HG02642 (cell line): Measurements from ENCODE around the gene CFAP91.
"Not testable (repeated sequence)": the region's sequence is repeated elsewhere in the genome, so short reads cannot be mapped to it uniquely, and the experiment has no call there.

ENCODE experiments used
- ATAC-seq: cut with Tn5 transposase; IDR thresholded peaks from one replicate; pipeline ENCODE4 v1.9.1; 2021; ENCODE audit warnings: mild to moderate bottlenecking; ENCODE audit not compliant: unreplicated experiment, poor library complexity

Gene CFAP91

DNA sequence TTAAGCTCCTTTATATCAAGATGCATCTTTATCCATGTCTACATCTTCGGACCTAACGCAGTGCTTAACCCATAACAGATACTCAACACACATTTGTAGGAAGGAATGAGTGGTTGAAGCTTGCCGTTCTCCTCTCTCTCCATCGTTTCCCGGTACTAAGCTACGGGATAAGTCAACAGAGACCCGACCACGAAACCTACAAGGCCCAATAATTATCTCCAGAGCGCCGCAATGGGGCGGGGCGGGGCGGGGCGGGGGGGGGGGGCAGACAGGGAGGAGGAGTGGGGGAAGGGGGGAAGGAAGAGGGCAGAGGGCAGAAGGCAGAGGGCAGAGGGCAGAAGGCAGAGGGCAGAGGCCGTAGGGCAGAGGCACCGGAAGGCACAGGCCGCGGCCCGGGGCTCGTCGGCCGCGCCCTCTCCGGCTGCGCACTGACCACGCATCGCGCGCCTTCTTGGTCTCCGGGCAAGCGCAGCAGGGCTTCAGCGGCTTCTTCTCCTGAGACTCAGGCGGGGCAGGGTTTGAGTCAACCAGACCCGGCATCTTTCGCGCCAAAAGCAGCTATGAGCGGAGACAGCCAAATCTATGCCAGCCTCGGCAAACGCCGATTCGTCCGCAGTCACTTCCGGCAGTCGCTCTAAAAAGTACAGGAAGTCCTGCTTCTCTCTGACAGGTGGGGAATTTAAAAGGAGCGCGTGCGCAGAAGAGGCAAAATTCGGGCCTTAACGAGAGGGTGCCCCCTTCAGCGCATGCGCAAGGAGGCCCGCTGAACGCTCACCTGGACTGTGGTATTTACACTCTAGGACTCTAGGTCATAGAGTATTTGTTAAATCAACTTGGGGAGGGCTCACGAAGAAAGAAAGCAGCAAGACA is 25.8 kb upstream of the CFAP91 start, which contains the start of gene COX17:
TSS of gene COX17 (minus strand) at position 636 of the 870 bp plus-strand sequence. CDS start at position 540, 96 bp downstream.
- ATAC-seq, result peak; percentile 92

DNA sequence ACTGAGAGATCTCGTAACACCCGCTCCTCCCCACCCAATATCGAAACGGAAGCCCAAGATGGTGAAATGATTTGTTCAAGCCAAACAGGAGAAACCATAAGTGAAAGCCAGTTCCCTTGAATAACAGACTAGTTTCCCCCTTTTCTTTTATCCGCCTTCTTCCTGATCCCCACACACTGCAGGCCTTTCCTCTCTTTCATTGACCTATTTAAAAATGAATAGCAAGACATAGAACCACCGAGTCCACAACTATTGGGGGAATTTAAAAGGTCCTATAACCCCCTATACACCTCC is 25.2 kb upstream of the CFAP91 start:
- ATAC-seq, result no peak

DNA sequence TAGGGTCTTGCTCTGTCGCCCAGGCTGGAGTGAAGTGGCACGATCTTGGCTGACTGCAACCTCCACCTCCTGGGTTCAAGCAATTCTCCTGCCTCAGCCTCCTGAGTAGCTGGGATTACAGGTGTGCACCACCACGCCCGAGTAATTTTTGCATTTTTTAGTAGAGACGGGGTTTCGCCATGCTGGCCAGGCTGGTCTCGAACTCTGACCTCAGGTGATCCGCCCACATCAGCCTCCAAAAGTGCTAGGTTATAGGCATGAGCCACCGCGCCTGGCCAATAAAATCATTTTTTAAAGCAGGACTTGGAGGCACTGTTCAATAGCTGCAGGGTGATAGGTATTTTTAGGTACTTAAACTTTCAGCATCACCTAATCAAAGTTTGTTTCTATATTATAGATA is 24.6 kb upstream of the CFAP91 start:
- not testable (repeated sequence) for ATAC-seq

DNA sequence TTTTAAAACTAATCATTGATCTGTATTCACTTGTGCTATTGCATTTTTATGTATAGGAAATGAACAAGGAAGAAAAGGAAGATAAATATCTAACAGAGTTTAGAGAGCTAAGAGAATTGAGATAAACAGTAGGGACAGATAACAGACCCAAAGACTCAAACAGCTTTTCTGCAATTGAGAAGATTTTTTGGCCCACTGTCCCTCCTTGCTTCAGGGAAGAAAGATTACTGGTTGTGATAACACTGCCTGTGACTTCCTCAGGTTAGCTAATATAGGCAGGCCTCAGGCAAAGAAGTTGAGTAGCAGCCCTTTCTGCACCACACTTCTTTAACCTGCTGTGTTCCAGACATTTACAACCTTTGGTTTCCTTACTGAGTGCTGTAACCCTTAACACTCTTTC is 22.9 kb upstream of the CFAP91 start:
- no peak for ATAC-seq

DNA sequence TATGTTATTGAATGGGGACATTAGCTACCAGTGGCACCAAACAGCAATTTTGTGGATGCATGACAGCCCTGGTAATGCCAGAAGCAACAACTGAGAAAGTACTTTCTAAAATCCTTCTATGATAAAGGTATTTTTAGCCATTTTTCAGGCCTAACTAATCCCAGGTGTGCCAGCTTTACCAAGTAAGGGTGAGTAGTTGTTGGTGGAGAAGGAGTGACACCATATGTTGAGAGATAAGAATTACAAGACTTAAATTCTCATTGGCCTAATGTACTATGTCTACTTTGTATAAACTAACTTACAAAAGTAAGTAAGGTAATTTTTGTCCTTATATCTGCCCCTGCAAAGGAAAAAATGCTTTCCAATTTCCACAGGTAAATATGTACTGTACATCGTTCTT is 21.5 kb upstream of the CFAP91 start:
- ATAC-seq, result no peak

DNA sequence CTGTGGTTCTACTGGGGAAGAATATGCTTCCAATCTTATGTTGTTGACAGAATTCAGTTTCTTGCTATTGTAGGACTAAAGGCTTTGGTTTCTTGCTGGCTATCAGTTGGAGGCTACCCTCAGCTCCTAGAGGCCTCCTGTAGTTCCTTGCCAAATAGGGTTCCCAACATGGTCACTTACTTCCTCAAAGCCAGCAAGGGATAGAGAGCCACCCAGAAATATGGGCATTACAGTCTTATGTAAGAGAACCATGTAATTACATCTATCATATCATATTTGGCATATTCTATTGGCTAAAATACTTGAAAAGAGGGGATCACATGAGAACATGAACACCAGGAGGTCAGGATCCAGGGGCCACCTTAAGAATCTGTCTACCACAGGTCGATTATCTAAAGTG is 19.4 kb upstream of the CFAP91 start:
- ATAC-seq, result no peak

DNA sequence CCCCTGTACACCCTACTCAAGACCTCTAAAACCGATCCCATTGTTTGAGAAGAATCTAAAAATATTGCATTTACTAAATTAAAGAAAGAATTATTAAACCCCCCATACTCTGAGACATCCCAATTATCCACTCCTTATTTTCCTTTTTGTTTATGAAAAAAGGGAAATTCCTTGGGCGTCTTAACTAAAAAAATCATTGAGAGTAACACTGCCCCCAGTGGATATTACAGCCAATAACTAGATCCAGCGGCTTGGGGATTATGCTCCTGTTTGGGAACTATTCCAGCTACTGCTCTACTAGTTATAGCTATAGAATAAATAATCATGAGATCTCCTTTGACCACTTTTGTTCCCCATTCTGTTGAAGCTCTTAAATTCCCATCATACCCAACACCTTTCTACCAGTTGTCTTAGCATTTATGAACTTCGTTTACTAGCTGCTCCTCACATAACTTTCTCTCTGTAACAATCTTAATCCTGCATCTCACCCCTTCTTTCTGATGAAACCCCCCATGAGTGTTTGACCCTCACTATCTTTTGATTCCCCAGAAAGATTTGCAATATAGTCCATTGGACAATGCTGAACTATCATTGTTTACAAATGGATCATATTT is 12.7 kb upstream of the CFAP91 start:
- no peak for ATAC-seq

DNA sequence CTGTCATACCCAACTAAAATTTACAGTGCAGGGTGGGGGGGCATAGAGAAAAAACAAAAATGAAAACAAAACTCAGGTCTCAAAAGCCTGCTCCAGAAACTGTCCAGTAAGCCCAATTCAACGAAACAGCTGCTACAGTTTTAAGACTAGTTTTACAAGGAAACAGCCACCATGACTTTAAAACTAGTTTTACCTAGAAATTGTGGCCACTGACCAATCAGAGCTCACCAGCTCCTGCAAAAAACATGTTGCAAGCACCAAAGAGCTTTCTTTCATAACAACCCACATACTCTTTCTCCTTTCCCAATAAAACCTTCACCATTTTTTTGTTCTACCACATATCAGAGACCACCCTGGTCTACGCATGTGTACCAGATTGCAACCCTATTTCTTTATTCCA is 7.3 kb upstream of the CFAP91 start:
- ATAC-seq, result no peak

DNA sequence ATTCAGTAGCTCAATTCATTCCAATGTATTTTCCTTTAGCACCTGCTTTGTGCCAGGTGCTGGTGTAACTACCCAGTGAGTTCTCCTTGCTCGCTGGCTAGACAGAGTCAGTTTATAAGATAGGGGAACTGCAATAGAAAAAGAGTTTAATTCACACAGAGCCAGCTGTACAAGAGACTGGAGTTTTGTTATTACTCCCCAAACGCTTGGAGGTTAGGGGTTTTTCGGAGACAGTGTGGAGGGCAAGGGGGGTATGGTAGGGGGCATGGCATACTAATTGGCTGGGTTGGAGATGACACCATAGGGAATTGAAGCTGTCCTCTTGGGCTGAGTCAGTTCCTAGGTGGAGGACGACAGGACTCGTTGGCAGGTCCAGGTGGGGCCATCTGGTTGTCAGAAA is 5.4 kb upstream of the CFAP91 start:
- ATAC-seq, result peak; percentile 70

DNA sequence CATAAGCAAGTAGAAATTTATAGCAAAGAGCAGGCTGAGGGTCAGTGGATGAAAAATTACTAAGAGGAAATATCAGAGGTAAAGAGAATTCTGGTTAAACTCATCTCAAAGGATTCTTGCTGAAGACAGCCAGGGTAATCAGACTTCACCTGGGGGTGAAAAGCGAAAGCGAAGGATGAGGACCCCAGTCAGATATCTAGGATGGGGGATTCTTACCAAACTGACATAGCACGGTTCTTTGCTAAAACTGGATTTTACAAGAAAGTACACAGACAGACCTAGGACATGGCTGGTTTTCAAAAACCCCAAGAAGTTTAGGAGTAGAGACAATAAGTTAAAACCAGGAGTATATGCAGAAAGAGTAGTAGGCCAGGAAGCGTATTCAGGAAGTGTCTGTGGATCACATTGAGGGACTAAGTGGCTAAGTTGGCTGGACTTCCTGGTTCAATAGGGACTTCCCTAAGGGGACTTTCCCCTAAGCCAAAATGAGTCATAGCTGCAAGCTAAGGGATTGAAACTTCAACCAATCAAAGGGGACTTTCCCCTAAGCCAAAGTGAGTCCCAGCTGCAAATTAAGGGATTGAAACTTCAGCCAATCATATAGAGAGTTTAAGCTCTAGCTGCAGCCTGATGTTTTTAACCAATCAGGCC is 2.4 kb upstream of the CFAP91 start:
- peak; percentile 36 for ATAC-seq

DNA sequence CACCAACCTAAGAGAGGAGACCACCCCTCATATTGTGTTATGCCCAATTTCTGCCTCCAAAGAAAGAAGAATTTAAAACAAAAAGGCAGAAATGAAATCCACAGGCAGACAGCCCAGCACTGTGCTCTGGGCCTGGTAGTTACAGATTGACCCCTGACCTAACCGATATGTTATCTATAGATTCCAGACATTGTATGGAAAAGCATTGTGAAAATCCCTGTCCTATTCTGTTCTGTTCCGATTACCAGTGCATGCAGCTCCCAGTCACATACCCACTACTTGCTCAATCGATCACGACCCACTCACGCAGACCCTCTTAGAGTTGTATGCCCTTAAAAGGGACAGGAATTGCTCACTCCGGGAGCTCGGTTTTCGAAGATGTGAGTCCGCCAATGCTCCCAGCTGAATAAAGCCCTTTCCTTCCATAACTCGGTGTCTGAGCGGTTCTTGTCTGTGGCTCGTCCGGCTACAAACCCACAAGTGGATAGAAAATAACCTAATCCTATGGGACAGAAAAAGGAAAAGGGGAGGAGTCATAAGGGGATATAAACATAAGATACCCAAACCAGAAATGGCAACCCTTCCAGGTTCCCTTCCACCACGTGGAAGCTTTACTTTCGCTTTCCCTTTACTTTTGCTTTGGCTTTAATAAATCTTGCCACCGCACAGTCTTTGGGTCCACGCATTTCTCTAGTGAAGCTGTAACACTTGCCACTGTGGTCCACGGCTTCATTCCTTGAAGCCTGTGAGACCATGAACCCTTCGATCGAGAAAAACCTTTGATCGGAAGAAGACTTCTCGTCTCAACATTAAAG is 1.7 kb upstream of the CFAP91 start:
- peak; percentile 5 for ATAC-seq

DNA sequence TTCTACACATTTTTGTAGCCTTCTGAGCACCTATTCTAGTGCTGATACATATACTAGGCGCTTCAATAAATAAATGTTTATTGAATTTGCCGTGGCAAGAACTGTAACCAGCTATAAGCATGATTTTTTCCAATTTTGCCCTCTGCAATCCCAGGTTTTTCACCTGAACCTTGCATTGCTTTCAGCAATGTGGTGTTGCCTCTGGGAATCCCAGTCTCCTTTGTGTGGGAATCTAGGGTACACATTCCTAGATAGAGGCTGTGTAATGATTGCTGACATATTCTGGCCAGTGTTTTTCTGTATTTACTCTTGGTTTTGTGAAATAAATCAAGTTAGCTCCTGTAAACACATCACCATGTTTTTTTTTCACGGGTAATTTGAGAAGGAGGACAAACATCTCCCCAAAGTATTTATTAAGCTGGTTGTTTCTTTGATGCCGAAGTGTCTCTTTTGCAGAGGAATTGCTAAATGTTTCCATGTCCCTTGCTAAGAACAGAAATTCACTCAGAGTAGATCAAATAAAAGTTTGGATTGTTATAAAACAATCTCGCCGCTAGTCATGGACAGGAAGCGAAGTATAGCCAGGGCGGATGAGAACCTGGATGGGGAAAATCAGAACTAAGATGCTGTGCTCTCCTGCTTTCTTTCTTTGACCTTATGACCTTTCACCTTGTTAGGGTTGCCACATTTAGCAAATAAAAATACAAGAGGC is 1.2 kb downstream of the CFAP91 start:
- no peak for ATAC-seq

DNA sequence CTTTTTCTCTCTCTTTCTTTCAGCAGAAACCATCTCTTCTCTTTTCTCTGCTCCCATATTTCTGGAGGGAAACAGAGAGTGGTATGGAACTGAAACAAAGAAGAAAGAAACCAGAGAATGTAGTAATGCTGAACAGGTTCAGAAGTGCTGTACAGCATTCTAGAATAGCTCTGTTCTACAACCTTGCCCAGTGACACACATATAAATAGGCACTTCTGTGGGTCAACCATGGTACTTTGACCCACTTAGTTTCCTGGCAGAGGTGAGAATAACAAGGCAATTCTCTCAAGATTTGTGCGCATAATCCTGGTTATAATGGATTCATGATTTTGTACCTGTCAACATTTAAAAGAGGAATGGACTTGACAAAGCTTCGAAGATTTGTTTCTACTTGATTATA is 12.3 kb downstream of the CFAP91 start:
- no peak for ATAC-seq

DNA sequence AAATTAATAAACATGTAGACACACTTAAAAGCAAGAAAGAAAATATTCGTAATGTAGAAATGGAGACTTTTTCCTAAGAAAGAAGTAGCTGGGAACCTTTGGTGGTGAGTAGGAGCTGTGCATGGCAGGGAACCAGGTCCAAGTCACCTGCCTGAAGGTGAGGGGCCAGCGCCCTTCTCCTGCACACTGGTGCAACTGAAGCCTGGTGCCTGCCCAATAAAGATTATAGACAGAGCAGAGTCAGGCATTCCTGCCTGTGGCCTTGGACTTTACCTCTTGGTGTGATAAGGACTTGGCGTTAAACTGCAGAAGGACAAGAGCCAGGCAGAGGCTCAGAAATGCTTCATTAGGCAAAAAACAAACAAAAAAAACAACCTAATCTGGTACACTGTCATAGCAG is 14.2 kb downstream of the CFAP91 start:
- no peak for ATAC-seq

DNA sequence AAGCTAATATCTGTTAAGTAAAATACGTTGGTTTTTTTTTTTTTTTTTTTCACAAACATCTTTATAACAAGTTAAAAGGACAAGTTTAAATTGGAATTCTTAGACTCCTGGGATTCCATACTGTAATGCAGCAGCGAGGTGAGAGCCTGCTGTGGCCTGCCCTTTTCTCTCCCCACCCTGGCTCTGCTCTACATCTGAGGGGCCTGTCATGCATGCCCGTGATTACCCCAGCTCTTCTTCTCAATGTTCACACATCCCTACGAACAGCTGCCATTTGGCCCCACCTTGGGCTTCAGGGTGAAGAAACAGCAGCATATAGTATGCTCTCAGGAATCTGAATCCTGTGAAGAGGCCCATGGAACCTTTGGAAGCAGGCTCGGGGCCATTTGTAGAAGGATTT is 14.7 kb downstream of the CFAP91 start:
- no peak for ATAC-seq

DNA sequence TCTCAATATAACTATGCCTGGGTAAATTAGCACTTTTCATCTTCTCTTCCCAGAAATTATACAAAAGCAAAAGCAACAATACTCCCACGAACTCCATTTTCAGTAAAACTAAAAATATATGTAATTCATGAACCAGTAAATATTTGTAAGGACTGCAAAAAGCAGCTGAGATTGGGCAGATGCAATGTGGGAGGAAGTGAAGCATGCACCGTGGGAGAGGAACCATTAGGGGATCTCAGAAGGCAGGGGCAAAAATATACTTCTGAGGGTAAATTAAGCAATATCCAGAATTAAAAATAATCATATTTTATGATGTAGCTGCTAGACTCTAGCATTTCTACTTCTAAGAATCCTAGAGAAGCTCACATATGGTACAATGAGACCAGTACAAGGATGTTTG is 20.2 kb downstream of the CFAP91 start:
- no peak for ATAC-seq

DNA sequence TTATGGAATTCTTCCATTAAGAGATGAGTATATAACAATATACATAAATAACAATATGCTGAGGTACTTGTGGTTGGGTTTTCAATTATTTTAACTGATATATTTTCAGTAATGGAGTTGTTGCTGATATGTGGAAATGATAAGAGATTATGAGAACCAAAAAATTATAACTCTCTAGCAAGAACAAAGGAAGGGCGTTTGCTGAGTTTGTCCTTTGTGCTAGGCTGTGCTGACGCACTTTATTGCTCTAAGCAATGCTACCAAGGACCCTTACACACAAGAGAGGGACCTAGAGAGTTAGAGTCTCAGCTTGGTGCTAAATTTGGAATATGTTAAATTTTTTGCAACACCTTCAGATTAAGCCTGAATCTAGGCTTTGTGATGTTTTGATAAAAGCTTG is 24.1 kb downstream of the CFAP91 start:
- ATAC-seq, result no peak

DNA sequence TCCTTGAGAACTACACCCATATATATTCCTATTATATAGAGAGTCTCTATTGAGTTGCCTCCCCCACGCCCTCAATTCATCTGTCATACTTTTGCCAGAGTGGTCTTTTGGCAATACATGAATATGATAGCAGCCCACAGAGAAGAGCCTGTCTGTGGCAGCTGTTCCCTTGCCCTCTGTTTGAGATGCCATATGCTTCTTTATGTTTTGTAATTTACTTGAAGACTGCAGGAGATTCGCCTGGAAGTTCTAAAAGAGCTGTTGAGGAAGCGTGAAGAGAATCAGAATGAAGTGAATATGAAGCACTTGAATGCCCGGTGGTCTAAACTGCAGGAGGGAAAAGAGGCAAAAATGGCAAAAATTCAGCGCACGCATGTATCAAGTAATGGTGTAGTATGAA is 27.2 kb downstream of the CFAP91 start:
- ATAC-seq, result no peak

DNA sequence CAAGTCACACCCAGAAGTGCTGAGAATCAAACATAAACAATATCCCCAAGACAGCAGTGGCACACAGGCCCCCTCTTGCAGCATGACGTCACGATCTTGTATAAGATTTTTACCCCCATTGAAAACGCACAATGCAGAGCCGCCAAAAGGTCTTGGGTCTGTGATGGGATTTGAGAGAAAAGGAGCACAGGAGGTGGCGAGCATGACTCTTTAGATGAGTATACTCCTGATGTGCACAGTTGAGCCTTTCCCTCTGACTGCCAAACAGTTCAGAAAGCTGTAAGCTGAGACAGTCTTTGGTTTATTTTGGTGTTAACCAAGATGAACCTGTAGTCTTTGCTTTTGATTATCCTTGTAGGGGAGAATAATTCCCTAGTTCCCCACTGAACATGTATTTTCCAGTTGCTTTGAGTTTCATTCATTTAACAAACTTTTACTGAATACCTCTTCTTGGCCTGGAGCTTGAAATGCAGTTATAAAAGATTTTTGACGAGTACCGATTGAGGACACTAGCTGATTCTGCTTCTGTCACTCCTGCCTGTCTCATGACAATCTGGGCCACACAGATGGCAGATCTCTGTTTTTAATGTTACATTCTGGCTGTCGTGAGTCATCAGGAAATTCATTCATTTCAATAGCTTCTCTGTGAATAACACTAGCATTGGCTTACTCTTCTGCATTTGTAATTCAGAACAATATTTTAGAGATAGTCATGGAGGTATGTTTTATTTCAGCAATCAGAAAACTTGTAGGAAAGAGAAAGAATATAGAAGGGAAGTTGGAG is 28.9 kb downstream of the CFAP91 start:
- no peak for ATAC-seq
